ENCODE measurements around the gene PRKCSH.

DNA sequence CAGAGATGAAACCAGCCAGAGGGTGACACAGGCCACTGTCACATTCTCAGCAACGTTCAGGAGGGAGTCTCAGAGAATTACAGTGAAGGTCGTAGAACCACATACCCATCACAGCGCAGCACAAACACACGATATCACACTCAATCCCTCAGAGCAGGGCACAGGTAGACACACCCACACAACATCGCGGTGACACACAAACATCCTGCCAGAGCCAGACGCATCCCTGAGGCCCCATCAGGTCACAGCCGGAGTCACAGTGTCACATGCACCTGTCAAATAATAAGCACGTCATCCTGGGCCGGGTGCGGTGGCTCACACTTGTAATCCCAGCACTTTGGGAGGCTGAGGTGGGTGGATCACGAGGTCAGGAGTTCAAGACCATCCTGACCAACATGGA, 28.0 kb downstream of the PRKCSH start:
- TF ChIP-seq, protein P1, sequence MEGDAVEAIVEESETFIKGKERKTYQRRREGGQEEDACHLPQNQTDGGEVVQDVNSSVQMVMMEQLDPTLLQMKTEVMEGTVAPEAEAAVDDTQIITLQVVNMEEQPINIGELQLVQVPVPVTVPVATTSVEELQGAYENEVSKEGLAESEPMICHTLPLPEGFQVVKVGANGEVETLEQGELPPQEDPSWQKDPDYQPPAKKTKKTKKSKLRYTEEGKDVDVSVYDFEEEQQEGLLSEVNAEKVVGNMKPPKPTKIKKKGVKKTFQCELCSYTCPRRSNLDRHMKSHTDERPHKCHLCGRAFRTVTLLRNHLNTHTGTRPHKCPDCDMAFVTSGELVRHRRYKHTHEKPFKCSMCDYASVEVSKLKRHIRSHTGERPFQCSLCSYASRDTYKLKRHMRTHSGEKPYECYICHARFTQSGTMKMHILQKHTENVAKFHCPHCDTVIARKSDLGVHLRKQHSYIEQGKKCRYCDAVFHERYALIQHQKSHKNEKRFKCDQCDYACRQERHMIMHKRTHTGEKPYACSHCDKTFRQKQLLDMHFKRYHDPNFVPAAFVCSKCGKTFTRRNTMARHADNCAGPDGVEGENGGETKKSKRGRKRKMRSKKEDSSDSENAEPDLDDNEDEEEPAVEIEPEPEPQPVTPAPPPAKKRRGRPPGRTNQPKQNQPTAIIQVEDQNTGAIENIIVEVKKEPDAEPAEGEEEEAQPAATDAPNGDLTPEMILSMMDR (IDR thresholded peaks at IDR 0.05) = no peak
- no peak for TF ChIP-seq POLR2A (IDR thresholded peaks at IDR 0.05)

All from esophagus squamous epithelium (tissue), 4 donors.